ENCODE data around the gene ADGRG1.
"Not testable (repeated sequence)": the region's sequence is repeated elsewhere in the genome, so short reads cannot be mapped to it uniquely, and the experiment has no call there.

Gene ADGRG1

GRCh38 chr16:57698812-57699405, 70.5 kb downstream of the ADGRG1 start:
- no peak for DNase-seq (ENCODE audit: low read depth in 3 of 3)

- no peak for DNase-seq (ENCODE audit: low read depth in 3 of 3)
Measured at GRCh38 chr16:57699481-57699880, 71.1 kb downstream of the ADGRG1 start.

- no peak for DNase-seq (ENCODE audit: low read depth in 3 of 3)
Measured at GRCh38 chr16:57699899-57700298, 71.5 kb downstream of the ADGRG1 start.

GRCh38 chr16:57700781-57701551, 72.5 kb downstream of the ADGRG1 start:
- no peak for DNase-seq (ENCODE audit: low read depth in 3 of 3)

DNA sequence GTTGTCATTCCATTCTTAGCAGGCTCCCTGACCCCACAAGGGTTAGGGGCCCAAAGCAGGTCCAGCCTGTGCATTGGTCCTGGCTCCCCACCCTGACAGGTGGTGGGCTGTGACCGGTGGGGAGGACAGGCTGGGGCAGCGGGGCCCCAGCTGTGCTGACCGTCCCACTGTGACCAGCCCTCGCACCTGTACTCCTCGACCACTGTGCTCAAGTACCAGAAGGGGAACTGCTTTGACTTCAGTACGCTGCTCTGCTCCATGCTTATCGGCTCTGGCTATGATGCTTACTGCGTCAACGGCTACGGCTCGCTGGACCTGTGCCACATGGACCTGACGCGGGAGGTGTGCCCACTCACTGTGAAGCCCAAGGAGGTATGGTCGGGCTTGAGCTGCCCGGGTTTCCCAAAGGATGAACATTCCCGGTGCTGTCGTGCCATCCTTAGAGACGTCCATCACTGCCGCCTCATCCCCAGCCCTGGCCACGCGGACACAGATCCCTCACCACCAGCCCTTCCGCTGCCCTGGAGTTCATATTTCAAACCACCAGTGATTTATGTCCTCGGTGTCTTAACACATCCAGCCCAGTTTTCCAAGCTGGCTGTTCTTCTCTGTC, 73.4 kb downstream of the ADGRG1 start:
- DNase-seq (ENCODE audit: low read depth in 3 of 3), result no peak

DNA sequence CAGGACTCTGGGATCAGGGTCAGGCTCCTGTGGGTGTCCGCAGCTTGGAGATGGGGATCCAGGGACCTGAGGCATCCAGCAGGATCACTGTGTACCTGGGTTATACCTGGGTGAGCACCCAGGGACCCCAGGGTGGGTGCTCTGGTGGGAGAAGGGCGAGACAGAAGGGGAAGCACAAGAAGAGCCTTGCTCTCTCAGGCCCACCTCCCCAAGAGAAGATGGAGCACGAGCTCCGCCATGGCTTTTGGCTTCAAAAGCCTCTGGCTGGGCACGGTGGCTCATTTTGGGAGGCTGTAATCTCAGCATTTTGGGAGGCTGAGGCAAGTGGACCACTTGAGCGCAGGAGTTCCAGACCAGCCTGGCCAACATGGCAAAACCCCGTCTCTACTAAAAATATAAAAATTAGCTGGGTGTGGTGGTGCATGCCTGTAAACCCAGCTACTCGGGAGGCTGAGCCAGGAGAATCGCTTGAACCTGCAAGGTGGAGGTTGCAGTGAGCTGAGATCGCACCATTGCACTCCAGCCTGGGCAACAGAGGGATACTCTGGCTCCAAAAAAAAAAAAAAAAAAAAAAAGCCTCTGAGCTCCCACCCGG, 75.1 kb downstream of the ADGRG1 start:
- no peak for DNase-seq (ENCODE audit: low read depth in 3 of 3)

- no peak for DNase-seq (ENCODE audit: low read depth in 3 of 3)
Measured at GRCh38 chr16:57704011-57704904, 75.8 kb downstream of the ADGRG1 start.

- DNase-seq (ENCODE audit: low read depth in 3 of 3), result no peak
Measured at GRCh38 chr16:57704905-57705852, 76.7 kb downstream of the ADGRG1 start.

GRCh38 chr16:57706717-57707116, 78.3 kb downstream of the ADGRG1 start:
- no peak for DNase-seq (ENCODE audit: low read depth in 3 of 3)

DNA sequence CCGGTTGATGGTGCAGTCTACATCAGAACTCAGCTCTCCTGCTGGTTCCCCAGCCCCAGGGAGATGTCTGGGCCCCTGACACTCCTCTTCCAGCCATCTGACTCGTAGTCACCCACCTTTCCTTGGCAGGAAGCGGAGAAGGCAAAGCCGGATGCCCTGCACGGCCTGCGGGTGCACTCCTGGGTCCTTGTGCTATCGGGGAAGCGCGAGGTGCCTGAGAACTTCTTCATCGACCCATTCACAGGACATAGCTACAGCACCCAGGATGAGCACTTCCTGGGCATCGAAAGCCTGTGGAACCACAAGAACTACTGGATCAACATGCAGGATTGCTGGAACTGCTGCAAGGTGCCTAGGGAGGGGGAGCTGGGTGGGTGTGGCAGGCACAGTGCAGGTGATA, 78.9 kb downstream of the ADGRG1 start:
- DNase-seq (ENCODE audit: low read depth in 3 of 3), result no peak

DNA sequence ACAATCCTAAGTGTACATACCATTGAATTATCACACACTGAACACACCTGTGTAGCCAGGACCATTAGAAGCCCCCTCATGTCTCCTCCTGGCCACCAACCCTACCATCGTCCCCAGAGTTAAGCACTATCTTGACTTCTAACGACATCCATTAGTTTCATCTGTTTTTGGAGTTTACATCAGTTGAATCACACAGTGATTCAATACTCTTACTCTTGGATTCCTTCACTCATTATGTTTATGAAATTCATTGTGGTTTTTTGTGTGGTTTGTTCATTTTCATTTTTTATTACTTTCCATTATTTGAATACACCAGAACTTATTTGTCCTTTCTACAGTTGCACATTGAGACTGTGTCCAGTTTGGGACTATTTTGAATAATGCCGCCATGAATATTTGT, 79.7 kb downstream of the ADGRG1 start:
- no peak for DNase-seq (ENCODE audit: low read depth in 3 of 3)

GRCh38 chr16:57709663-57710062, 81.2 kb downstream of the ADGRG1 start:
- no peak for DNase-seq (ENCODE audit: low read depth in 3 of 3)

- DNase-seq (ENCODE audit: low read depth in 3 of 3), result no peak
Measured at GRCh38 chr16:57711346-57711745, 82.9 kb downstream of the ADGRG1 start.

DNA sequence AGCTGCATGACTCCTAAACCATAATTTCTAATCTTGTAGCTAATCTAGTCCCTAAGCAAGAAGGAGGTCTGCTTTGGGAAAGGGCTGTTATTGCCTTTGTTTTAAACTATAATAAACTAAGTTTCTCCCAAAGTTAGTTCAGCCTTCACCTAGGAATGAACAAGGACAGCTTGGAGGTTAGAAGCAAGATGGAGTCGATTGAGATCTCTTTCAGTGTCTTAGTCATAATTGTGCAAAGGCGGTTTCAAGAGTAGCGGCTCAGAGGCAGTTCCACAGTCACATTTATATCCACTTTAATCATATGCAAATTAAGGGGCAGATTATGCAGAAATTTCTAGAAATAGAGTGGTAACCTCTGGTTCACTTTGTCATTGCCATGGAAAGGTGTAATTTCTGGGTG, 83.6 kb downstream of the ADGRG1 start:
- no peak for DNase-seq (ENCODE audit: low read depth in 3 of 3)

GRCh38 chr16:57712569-57712968, 84.1 kb downstream of the ADGRG1 start:
- DNase-seq (ENCODE audit: low read depth in 3 of 3), result not testable (repeated sequence)

DNA sequence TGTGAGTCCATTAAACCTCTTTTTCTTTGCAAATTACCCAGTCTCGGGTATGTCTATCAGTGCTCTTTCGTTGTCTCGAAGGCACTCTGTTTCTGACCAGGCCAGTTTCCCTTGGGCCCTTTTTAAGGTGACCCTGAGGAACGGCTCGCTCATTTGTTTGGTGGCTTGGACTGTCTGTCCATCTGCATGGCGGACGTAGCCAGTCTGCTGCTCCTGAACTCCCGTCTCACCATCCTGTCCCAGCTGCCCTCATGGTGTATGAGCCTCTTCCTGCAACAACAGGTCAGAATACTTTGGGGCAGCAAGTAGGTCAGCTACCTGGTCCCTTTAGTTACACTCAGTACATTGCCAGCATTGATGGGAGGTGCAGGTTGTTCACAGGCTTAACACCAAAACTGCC, 85.2 kb downstream of the ADGRG1 start:
- no peak for DNase-seq (ENCODE audit: low read depth in 3 of 3)

GRCh38 chr16:57714047-57714446, 85.6 kb downstream of the ADGRG1 start:
- no peak for DNase-seq (ENCODE audit: low read depth in 3 of 3)
